CD4-positive, alpha-beta T cell treated with Interleukin-15 for 1 hour (primary cell): Measurements from ENCODE around the gene AOC2.
"Not testable (repeated sequence)": the region's sequence is repeated elsewhere in the genome, so short reads cannot be mapped to it uniquely, and the experiment has no call there.

ENCODE experiments used
- DNase-seq: peaks from one replicate; pipeline ENCODE4 v3.0.0-alpha.2; 2020

AOC2 gene

GRCh38 chr17:42883802-42884558 is 39.6 kb downstream of the AOC2 start:
- DNase-seq, result no peak

GRCh38 chr17:42885806-42886205 is 41.4 kb downstream of the AOC2 start:
- not testable (repeated sequence) for DNase-seq

DNA sequence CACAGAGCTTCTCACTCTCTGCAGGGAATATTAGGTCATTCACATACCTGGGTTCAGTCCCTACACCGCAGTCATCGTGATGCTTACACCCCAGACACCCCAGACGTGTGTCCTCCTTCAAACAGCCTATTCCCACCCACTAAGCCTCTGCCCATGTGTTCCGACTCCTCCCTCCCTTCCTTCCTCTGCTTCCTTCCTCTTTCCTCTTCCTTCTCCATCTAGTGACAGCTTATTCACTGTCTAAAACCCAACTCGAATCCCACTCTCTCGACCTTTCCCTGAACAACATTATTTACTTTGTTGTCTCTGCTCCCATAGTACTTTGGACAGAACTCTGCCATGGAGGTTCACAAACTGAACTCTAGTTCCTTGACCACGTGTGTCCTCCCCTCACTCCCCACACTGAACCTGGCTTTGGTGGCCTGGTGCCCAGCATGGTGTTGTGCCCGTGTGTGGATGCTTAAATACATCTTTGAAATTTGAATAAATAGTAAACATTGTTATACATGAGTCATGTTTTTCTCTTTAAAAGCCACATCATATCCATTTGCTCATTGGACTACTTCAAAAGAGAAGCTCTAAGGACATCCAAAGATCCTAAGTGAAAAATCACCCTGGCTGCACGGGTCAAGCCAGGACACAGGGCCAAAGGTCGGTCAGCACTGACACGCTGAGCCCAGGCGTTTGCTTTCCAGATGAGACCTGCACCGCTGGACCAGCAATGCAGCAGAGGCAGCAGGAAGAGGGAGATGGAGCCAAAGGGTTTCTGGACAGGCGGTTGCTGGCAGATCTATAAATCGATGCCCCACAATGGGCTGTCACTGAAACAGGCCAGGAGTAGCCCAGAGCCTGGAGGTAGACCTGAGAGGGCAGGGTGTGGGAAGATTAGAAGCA is 42.1 kb downstream of the AOC2 start:
- DNase-seq, result no peak

GRCh38 chr17:42889809-42890208 is 45.4 kb downstream of the AOC2 start:
- no peak for DNase-seq

- DNase-seq, result no peak
These were observed 47.3 kb downstream of the AOC2 start for GRCh38 chr17:42891539-42892152.

GRCh38 chr17:42893359-42893758 is 49.0 kb downstream of the AOC2 start:
- no peak for DNase-seq

DNA sequence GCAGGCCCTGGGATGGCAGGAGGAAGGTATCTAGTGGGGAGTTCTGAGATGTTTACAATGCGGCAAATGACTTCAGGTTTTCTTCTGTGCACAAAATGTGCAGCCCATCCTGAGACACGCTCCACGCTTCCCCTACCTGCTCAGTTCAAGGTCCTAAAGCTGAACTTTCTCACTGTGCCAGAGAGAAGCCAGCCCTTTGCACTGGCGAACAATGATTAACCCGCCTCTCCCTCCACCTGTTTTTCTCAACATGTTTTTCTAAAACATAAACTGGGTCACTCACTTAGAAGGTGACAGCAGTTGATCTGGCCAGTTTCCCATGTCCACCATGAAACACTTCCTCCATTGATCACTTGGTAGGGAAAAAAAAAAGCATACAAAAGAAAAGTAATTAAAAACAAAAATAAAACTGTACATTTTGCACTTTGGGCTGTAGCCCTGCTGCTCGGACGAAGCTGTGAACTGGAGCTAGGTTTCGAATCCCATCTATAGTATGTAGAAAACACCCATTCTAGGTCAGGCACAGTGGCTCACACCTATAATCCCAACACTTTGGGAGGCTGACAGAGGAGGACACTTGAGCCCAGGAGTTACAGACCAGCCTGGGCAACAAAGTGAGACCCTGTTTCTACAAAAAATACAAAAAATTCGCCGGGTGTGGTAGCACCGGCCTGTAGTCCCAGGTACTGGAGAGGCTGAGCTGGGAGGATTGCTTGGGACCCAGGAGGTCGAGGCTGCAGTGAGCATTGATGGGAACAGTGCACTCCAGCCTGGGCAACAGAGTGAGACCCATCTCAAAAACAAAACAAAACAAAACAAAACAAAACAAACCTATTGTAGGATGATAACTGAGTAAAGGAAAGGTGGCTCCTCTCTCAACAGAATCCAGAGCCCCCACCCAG is 50.2 kb downstream of the AOC2 start:
- DNase-seq, result no peak

DNA sequence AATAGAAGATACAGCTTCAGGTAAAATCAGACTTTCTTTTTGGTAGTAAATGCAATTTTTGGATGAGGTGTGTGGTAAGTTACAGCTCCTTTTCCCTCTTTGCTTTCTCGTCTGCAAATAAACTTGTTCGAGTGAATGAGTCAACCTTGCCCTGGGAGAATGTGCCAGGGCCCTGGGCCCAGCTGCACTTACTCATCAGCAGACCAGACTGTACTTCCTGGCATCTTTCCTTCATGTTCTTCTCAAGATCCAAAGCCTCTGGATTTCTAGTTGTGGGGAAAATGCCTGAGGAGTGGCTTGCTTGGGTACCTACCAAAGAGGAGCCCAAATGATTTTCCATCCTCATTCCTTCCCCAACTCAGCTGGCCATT is 50.8 kb downstream of the AOC2 start:
- no peak for DNase-seq

DNA sequence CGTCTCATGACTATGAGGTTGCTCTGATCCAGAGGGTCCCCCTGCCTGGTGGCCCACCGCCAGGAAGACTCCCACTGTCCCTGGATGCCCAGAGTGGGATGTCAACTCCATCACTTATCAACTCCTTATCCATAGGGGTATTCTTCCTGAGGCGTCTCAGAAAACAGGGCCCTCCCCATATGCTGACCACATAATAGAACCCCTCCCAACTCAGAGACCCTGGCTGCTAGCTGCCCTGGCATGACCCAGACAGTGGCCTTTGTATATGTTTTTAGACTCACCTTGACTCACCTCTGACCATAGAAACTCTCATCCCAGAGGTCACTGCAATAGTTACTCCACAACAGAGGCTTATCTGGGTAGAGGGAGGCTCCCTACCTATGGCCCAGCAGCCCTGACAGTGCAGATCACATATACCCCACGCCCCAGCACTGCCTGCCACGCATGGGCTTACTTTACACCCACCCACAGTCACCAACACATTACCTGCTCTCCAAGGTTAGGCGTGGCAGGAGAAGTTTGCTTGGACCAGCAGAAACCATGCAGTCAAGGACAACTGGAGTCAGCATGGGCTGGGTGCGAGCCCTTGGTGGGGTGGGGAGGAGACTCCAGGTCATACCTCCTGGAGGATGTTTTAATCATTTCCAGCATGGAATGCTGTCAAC is 53.9 kb downstream of the AOC2 start:
- DNase-seq, result no peak

DNA sequence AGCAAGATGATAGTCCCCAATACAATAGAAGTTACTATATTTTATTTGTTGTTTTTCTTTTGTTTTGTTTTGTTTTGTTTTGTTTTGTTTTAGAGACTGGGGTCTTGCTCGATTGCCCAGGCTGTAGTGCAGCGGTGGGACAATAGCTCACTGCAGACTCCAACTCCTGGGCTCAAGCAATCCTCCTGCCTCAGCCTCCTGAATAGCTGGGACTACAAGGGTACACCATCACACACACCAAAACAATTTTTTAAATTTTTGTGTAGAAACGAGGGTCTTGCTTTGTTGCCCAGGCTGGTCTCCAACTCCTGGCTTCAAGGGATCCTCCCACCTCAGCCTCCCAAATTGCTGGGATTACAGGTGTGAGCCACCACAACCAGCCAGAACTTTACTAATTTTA is 55.6 kb downstream of the AOC2 start:
- not testable (repeated sequence) for DNase-seq
